Astrocyte of the cerebellum (primary cell): ENCODE measurements around the gene DNAH6.
"Not testable (repeated sequence)": the region's sequence is repeated elsewhere in the genome, so short reads cannot be mapped to it uniquely, and the experiment has no call there.

Experiments
- DNase-seq: peaks from one replicate; pipeline ENCODE4 v3.0.0-alpha.2; 2011; ENCODE audit warnings: low read depth
- H3K4me3 ChIP-seq: 2 replicates; pipeline ENCODE4 v1.5.1; 2011; ENCODE audit warnings: mild to moderate bottlenecking, low read depth, low read length, moderate library complexity
- CTCF ChIP-seq: IDR thresholded peaks from 2 replicates; pipeline ENCODE4 v1.5.1; 2012; ENCODE audit warnings: low read length, low read depth, moderate library complexity, mild to moderate bottlenecking; ENCODE audit errors: missing control alignments
- in situ Hi-C: cut with HindIII; loops from 2 replicates; pipeline ENCODE4 v1.10.0; 2017; ENCODE audit warnings: low sequenced_read_pairs

The DNAH6 gene

GRCh38 chr2:84755096-84755495, 238.8 kb downstream of the DNAH6 start:
- DNase-seq, result no peak
- no peak overlapping the region for H3K4me3 ChIP-seq
- in situ Hi-C loops, result no loop called here
- no peak for TF ChIP-seq CTCF

- no peak for DNase-seq
- no peak for TF ChIP-seq CTCF
- no peak overlapping the region for H3K4me3 ChIP-seq
- in situ Hi-C loops, result no loop called here
Observed at GRCh38 chr2:84757648-84758047, 241.3 kb downstream of the DNAH6 start.

GRCh38 chr2:84766791-84767190, 250.5 kb downstream of the DNAH6 start:
- no peak for DNase-seq
- in situ Hi-C loops, result no loop called here
- TF ChIP-seq CTCF, result no peak
- H3K4me3 ChIP-seq, result no peak overlapping the region

GRCh38 chr2:84768840-84769239, 252.5 kb downstream of the DNAH6 start:
- no peak for TF ChIP-seq CTCF
- in situ Hi-C loops, result no loop called here
- DNase-seq, result no peak
- no peak overlapping the region for H3K4me3 ChIP-seq

- no peak for TF ChIP-seq CTCF
- in situ Hi-C loops, result no loop called here
- DNase-seq, result no peak
- H3K4me3 ChIP-seq, result no peak overlapping the region
Observed at GRCh38 chr2:84770280-84770679, 254.0 kb downstream of the DNAH6 start.

- no peak for DNase-seq
- no peak for TF ChIP-seq CTCF
- in situ Hi-C loops, result no loop called here
- H3K4me3 ChIP-seq, result no peak overlapping the region
Observed at GRCh38 chr2:84771251-84771650, 255.0 kb downstream of the DNAH6 start.

- in situ Hi-C loops, DNase-seq, H3K4me3 ChIP-seq: not testable (repeated sequence)
Observed at GRCh38 chr2:84773562-84773961, 257.3 kb downstream of the DNAH6 start.
